HPDE6-E6E7 (cell line): ENCODE results near the gene CDH6.
"Not testable (repeated sequence)": the region's sequence is repeated elsewhere in the genome, so short reads cannot be mapped to it uniquely, and the experiment has no call there.

Experiments
- DNase-seq: peaks from one replicate; pipeline ENCODE4 v3.0.0; 2011; ENCODE audit warnings: missing footprints; ENCODE audit errors: extremely low spot score

CDH6 gene

DNA sequence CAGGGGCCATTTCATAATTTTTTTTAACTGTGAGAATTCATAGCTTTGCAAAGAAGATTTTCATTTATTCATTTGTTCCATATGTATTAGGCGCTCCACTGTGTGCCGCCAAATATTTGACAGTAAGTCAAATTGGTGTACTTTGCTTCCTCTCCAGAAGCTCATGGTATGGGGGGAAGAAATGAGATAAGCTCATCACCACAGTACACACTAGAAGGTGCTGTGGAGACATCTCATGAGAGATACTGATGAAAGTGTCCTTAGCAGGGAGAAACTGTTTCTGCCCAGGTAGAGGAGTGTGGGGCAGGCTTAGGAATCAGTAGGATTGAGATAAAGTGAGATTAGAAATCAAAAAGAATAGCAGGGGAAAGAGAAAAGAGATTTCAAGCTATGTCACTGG is 136.2 kb downstream of the CDH6 start:
- no peak for DNase-seq

DNA sequence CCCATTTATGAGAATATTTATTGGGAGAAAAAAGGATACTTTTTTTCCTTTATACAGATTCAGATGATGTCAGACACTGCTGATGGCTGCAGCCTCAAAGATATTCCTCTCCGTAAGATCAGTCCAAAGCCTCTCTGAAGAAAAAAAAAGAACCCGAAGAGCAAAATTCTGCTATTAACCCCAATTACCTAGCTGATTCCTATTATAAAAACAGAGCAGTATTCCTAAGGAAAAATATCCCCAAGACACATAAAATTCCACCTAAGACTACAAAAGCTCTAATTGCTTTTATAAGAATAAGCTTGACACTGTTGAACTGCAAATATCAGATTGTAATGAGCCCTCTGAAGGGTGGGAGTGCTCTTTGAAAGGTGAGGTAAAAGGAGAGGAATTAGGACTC is 138.7 kb downstream of the CDH6 start:
- no peak for DNase-seq

GRCh38 chr5:31333475-31333874 is 140.0 kb downstream of the CDH6 start:
- no peak for DNase-seq

GRCh38 chr5:31334061-31334860 is 140.8 kb downstream of the CDH6 start:
- no peak for DNase-seq

DNA sequence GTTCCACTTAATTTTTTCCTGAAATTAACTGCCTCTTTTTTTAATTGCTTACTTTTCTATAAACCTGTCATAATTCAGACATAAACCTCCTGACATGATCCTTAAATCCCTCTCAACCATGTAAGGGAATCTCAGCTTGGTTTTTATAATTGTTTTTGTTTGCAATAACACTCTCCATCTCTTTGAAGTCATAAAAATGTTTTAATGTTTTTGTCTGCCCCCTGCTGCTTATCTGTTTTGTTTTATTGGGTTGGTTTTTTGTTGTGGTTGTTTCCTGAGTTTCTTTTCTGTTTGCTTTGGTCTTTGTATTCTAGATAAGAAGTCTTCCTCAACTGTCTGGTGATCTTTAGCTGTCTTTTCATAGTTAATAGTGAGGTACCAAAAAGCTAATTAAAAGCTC is 142.0 kb downstream of the CDH6 start:
- DNase-seq: no peak

DNA sequence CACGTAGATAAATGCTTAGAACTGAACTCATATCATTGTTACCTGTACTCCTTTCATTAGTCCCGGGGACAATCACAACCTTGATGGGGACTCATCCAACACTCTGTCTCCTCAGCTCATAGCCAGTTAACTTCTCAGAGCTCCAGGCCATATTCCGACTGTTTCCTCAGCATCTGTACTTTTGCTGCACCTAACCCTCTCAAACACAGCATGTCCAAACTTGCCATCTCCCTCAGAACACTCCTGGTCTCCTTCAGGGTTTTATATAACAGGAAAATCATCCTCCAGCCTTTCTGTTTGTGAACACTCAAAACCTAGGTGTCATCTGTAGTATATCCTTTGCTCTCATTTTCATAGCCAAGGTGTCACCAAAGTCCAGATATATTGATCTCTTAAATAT is 150.5 kb downstream of the CDH6 start:
- peak; percentile 13 for DNase-seq

DNA sequence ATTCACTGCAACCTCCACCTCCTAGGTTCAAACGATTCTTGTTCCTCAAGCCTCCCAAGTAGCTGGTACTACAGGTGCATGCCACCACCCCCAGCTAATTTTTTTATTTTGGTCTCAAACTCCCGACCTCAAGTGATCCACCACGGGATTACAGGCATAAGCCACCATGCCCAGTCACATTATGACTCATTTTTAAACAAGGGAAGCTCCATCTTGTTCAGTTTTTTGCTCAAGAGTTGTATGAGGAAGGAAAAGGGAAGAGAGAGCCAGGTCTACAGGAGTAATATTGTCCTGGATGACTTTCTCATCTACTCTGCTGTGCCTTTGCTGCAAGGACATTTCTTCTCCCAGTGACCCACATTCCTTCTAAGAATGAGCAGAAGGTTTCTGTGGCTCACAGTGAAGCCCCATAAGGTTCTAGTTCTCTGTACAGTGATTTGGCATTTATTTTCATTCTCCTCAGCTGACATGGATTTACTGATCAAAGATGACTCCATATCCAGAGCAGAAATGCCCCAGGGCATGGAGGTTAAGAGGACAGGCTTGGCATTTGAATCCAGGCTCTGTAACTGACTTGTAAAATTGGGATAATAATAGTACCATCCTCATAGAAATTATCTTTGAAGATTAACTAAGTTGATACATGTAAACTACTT is 153.5 kb downstream of the CDH6 start:
- DNase-seq: no peak

DNA sequence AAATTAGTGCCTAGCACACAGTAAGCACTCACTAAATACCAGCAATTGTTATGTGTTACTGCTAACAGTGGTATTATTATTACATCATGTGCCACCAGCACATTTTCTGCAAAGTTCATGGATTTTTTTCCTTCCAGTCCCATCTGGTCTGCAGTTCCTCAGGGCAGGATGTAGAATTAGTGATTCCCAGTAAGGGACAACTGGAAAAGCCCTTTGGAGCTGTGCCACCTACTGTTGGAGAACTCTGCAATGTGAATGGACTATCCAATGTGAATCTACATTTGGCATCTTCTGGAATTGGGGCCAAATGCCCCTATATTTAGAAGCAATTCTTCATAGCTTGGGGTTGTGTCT is 154.0 kb downstream of the CDH6 start:
- DNase-seq: no peak

DNA sequence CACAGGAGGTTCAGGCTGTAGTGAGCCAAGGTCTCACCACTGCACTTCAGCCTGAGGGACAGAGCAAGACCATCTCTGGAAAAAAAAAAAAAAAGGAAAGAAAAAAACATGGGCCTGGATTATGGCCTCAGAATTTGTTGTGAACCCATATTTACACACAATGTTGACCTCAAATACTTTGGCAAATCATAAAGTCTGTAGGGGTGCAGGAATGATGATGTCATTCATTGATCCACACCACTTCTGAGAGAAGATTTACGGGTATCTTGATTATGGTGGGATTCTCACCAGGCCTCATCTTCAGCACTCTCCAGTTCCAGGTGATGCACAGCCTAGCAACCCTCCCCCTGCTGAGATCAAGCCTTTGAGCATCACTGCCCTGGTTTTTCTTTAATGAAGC is 156.9 kb downstream of the CDH6 start:
- DNase-seq: no peak

GRCh38 chr5:31355337-31355736 is 161.9 kb downstream of the CDH6 start:
- DNase-seq: no peak

DNA sequence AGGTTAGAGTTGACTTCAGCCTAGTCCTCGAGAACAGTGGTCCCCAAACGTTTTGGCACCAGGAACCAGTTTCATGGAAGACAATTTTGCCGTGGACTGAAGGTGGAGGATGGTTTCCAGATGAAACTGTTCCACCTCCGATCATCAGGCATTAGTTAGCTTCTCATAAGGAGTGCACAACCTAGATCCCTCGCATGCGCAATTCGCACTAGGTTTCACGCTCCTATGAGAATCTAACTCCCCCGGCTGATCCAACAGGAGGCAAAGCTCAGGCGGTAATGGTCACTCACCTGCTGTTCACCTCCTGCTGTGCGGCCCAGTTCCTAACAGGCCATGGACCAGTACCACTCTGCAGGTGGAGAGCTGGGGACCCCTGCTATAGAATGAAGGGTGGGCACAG is 163.6 kb downstream of the CDH6 start:
- DNase-seq: no peak

- no peak for DNase-seq
Observed at GRCh38 chr5:31359839-31360238, 166.4 kb downstream of the CDH6 start.

- DNase-seq: no peak
Observed at GRCh38 chr5:31361234-31361633, 167.7 kb downstream of the CDH6 start.

DNA sequence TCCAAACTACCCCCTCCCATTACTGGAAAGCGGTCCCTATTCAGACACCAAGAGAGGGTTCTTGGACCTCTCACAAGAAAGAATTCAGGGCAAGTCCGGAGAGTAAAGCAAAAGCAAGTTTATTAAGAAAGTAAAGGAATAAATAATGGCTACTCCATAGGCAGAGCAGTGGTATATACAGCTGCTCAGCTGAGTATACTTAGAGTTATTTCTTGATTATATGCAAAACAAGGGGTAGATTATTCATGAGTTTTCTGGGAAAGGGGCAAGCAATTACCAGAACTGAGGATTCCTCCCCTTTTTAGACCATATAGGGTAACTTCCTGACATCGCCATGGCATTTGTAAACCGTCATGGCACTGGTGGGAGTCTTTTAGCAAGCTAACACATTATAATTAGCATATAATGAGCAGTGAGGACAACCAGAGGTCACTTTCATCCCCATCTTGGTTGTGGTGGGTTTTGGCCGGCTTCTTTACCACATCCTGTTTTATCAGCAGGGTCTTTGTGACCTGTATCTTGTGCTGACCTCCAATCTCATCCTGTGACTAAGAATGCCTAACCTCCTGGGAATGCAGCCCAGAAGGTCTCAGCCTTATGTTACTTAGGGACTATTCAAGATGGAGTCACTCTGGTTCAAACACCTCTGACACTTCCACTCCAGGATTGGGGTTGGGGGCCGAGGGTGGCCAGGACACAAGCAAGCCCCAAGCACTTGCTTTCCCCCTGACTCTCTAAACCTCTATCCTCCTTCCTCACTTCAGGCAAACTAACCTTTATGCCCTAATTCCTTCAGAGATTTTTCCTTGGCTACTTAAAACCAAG is 168.4 kb downstream of the CDH6 start:
- DNase-seq: not testable (repeated sequence)

GRCh38 chr5:31362529-31362900 is 169.0 kb downstream of the CDH6 start:
- DNase-seq: no peak

DNA sequence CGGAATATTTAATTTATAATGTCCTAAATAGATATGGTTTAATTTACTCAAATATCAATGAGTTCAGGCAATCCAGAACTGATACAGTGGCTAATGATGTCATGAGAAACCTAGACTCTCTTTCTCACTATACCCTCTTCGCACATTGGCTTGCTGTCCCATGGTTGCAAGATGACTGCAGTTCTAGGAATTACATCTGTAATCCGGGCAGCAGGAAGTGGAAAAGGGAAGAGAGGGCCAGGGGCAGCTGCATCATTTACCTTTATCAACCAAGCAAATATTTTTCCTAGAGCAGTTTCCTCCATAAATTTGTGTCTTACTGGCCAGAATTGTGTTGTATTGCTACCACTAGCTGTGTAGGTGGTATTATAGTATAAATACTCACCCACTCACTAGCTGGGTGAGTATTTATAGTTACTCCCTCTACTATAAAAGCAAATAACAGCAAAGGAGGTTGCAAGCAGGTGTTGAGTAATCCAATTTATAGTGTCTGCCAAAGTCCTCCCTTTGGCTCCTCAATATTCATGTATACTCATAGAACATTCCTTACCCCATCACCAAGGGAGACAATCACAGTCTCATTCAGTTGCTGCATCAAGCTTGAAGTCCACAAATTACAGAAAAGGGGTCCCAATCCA is 169.6 kb downstream of the CDH6 start:
- no peak for DNase-seq

GRCh38 chr5:31364881-31365636 is 171.6 kb downstream of the CDH6 start:
- no peak for DNase-seq

DNA sequence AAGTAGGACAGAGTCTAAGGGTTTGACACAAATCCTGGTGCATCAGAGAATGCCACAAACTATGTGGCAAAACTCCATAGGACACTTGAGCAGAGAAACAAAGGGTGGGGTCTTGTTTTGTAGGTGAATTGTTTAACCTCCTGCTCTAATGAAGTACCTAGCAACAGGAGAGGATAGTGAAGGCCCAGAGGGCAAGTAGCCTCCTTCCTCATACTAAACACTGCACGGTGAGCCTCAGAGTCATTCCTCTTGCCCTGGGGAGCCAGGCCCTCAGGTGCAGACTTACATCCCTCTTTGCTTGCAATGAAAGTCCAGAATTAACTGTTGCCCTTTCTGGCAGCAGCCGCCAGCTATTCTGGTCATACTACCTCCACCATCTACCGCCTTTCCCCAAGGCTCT is 172.3 kb downstream of the CDH6 start:
- no peak for DNase-seq

DNA sequence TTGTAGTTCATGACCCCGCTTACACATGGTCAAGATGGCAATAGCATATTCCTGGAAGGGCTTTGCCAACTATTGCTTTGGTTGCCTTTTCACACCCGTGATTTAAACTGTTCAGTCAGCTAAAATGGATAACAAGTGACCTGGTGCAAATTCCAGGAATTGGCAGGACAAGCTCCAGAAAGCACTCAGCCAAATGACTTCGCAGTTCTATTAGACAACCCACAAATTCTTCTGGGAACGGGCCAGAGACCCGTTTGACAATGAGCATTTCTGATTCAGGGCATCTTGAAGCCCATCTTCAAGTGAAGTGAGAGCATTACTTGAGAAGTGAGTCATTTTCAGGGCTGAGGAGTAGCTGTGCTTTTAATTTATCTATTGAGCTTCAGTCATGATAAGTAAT is 173.5 kb downstream of the CDH6 start:
- no peak for DNase-seq

DNA sequence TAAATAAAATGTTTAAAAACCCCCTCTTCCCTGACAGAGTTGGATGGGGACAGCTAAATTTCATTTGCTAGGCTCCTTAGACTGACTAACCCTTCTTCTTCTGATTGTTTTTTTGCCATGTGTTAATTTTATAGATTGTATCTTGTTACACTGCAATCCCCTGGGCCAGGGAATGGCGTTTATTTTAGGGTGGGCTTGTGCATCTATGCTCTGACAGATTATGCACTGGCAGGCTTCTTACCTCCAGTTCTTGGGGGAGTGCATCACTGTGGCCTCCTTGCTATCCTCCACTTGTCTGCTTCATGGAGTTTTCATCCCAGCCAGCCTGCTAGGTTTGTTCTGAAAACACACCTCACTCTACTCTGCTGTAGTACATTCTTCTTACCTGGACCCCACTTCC is 178.6 kb downstream of the CDH6 start:
- DNase-seq: no peak

- DNase-seq: no peak
Observed at GRCh38 chr5:31375999-31376720, 182.7 kb downstream of the CDH6 start.
